ENCODE measurements around the gene CCNO. TPM values are rescaled to one million over a fixed set of nuclear protein-coding genes. Genes with fewer than 3 reads are reported as not detected.

The CCNO gene
- total and polyA plus RNA-seq, 2 donors (not counting 3 experiments of a cell fraction or from before 2014, with no cell fraction given): 0.37 to 0.58 TPM

- Histone ChIP-seq H4K20me1 (replicated peaks; ENCODE audit: control insufficient read depth, extremely low read depth, insufficient read depth, low read length) (no peaks in the 10 kb centered on the region), H2AFZ (ENCODE audit: low read depth, low read length) (no peak overlapping the region), H3K27me3 (ENCODE audit: control insufficient read depth in 2 of 2, insufficient read depth in 2 of 2, low read length in 2 of 2) (peaks cover 0 to 4% of the 10 kb centered on the region in 2 experiments), H3K9me3 (replicated peaks; ENCODE audit: control insufficient read depth, insufficient read depth, low read length) (no peaks in the 10 kb centered on the region), H3K79me2 (ENCODE audit: control insufficient read depth, insufficient read depth, low read length) (no peaks in the 10 kb centered on the region), H3K4me3 (replicated peaks in 1 of 3; ENCODE audit: insufficient read depth in 1 of 3, low read depth in 1 of 3, low read length in 3 of 3) (no peak overlapping the region), H3K9me1 (replicated peaks; ENCODE audit: control insufficient read depth, extremely low read depth, insufficient read depth, low read length) (no peaks in the 10 kb centered on the region), H3K4me1 (ENCODE audit: control insufficient read depth, extremely low read depth, insufficient read depth, low read length) (no peaks in the 10 kb centered on the region), H3K9ac (replicated peaks; ENCODE audit: extremely low read depth, insufficient read depth, low read length) (no peak overlapping the region), H3K27ac (ENCODE audit: insufficient read depth, low read depth, low read length) (no peak overlapping the region), H3K36me3 (ENCODE audit: control insufficient read depth in 2 of 2, extremely low read depth in 1 of 2, insufficient read depth in 2 of 2, low read length in 2 of 2) (peaks cover 0 to under 1% of the 10 kb centered on the region in 2 experiments), H3K4me2 (ENCODE audit: insufficient read depth, low read length) (no peak overlapping the region)
- POLR2A ChIA-PET: no interaction called here
- no TSS peak for BruUV-seq (replicated peaks)
- intact Hi-C loops (cut with micrococcal nuclease) (no loop called here), dilution Hi-C loops (cut with MboI; ENCODE audit: extremely low pct_ligation_motif_present, low sequenced_read_pairs) (no loop called here)
- no peak for DNase-seq (ENCODE audit: low read depth, low spot score)
- CTCF ChIA-PET: interaction anchor here (0.8 to 1.5 kb wide), 2 partner anchors 12 to 77 kb away, joined by 3 to 4 read pairs; partner anchors contain the start of gene CDC20B
- FAIRE-seq: no peak
- TF ChIP-seq GATA2 (IDR thresholded peaks at IDR 0.05; ENCODE audit: insufficient read depth, insufficient read length, low read depth, low read length) (no peak), EZH2 (IDR thresholded peaks at IDR 0.05; ENCODE audit: borderline replicate concordance, low read depth, low read length, severe bottlenecking) (no peak), POLR2AphosphoS5 (IDR thresholded peaks at IDR 0.05; ENCODE audit: insufficient read depth, low read depth, low read length) (no peak), MYC (IDR thresholded peaks at IDR 0.05; ENCODE audit: low read depth, low read length) (no peak), MAX (IDR thresholded peaks at IDR 0.05; ENCODE audit: insufficient read depth, insufficient read length) (no peak), CTCF (IDR thresholded peaks at IDR 0.05; ENCODE audit: extremely low read depth in 1 of 2, insufficient read depth in 1 of 2, low read depth in 1 of 2, low read length in 2 of 2) (no peak), POLR2A (IDR thresholded peaks at IDR 0.05; ENCODE audit: low read depth, low read length) (no peak), FOS (IDR thresholded peaks at IDR 0.05; ENCODE audit: borderline replicate concordance, insufficient read depth, low read length) (no peak), JUN (IDR thresholded peaks at IDR 0.05; ENCODE audit: borderline replicate concordance, insufficient read depth, insufficient read length, low read depth) (no peak)
Observed at GRCh38 chr5:55250064-55250463, 16.7 kb upstream of the CCNO start.

Measured in endothelial cell of umbilical vein (primary cell).